T-helper 2 cell treated with Interferon-gamma antibody and Interleukin-4, amounts not matched to agents 5 μg/mL and 100 μg/mL, for 36 hours (primary cell): ENCODE data around the gene SLC8A1.
A peak's percentile ranks its signal among the peaks of the same experiment; 100 is the strongest.

Experiments
- DNase-seq: peaks from one replicate; pipeline ENCODE4 v3.0.0; 2021; ENCODE audit warnings: low spot score
- H3K27ac Mint-ChIP-seq: one replicate; pipeline ENCODE4 v1.8.0; 2021; ENCODE audit warnings: mild to moderate bottlenecking, mixed read lengths
- H3K27me3 Mint-ChIP-seq: one replicate; pipeline ENCODE4 v1.8.0; 2021; ENCODE audit warnings: low read depth, mixed read lengths
- H3K36me3 Mint-ChIP-seq: one replicate; pipeline ENCODE4 v1.8.0; 2021; ENCODE audit warnings: low read depth, mixed read lengths
- H3K4me1 Mint-ChIP-seq: one replicate; pipeline ENCODE4 v1.8.0; 2021; ENCODE audit warnings: low read depth, mixed read lengths
- H3K4me3 Mint-ChIP-seq: one replicate; pipeline ENCODE4 v1.8.0; 2022; ENCODE audit warnings: mild to moderate bottlenecking, moderate library complexity, mixed read lengths
- H3K9me3 Mint-ChIP-seq: one replicate; pipeline ENCODE4 v1.8.0; 2021; ENCODE audit warnings: mixed read lengths

SLC8A1 gene

GRCh38 chr2:40300391-40300790, 151.5 kb downstream of the SLC8A1 start:
- H3K4me1 Mint-ChIP-seq = no peaks in the 10 kb centered on the region
- H3K27ac Mint-ChIP-seq = no peak overlapping the region
- H3K27me3 Mint-ChIP-seq = no peaks in the 10 kb centered on the region
- no peak overlapping the region for H3K4me3 Mint-ChIP-seq
- H3K36me3 Mint-ChIP-seq = no peaks in the 10 kb centered on the region
- no peaks in the 10 kb centered on the region for H3K9me3 Mint-ChIP-seq
- DNase-seq = no peak

GRCh38 chr2:40299781-40300180, 152.1 kb downstream of the SLC8A1 start:
- no peak overlapping the region for H3K27ac Mint-ChIP-seq
- no peaks in the 10 kb centered on the region for H3K27me3 Mint-ChIP-seq
- no peaks in the 10 kb centered on the region for H3K4me1 Mint-ChIP-seq
- H3K4me3 Mint-ChIP-seq = no peak overlapping the region
- no peaks in the 10 kb centered on the region for H3K9me3 Mint-ChIP-seq
- DNase-seq = no peak
- H3K36me3 Mint-ChIP-seq = no peaks in the 10 kb centered on the region

GRCh38 chr2:40299173-40299572, 152.7 kb downstream of the SLC8A1 start:
- H3K9me3 Mint-ChIP-seq = no peaks in the 10 kb centered on the region

DNA sequence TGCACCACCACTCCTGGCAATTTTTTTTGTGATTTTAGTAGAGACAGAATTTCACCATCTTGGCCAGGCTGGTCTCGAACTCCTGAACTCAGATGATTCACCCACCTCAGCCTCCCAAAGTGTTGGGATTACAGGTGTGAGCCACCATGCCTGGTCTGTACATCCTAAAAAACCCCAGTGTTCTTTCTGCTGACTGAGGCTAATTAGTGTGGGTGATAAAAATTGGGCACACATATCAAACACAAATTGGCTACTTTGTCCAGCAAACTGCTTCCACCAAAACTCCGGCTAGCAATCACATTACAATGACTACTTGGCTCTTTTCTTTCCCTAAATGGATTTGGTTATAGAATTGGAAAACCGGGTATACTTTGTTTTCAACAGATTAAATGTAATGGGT, 153.9 kb downstream of the SLC8A1 start:
- Mint-ChIP-seq H3K27me3 (no peaks in the 10 kb centered on the region), H3K4me3 (no peak overlapping the region), H3K9me3 (no peaks in the 10 kb centered on the region), H3K36me3 (no peaks in the 10 kb centered on the region), H3K27ac (no peak overlapping the region), H3K4me1 (no peaks in the 10 kb centered on the region)
- no peak for DNase-seq

More at GRCh38 chr2:40299173-40299572, 152.7 kb downstream of the SLC8A1 start:
- H3K36me3 Mint-ChIP-seq = no peaks in the 10 kb centered on the region
- no peak overlapping the region for H3K27ac Mint-ChIP-seq
- H3K4me1 Mint-ChIP-seq = no peaks in the 10 kb centered on the region
- no peaks in the 10 kb centered on the region for H3K27me3 Mint-ChIP-seq
- no peak for DNase-seq
- no peak overlapping the region for H3K4me3 Mint-ChIP-seq

DNA sequence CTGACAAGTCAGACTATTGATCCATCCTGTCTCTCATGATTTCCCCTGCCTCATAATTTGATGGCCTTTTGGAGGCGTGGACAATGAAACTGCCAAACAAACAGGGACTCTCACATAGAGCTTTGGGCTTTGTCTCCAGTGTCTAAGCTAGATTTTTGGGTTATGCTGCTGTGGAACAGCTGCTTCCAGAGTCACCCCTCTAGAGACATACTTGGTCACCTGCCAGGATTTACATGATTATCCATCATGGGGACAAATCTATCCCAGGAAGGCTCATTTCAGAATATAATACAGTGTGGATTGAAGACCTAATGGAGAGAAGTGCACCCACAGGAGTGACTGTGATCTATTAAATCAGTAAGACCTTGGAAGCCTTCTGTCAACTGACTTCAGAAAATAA, 159.6 kb downstream of the SLC8A1 start:
- Mint-ChIP-seq H3K36me3 (no peaks in the 10 kb centered on the region), H3K27me3 (peaks cover 3% of the 10 kb centered on the region), H3K27ac (no peak overlapping the region), H3K4me1 (peaks cover 4% of the 10 kb centered on the region), H3K9me3 (no peaks in the 10 kb centered on the region), H3K4me3 (no peak overlapping the region)
- DNase-seq = no peak

DNA sequence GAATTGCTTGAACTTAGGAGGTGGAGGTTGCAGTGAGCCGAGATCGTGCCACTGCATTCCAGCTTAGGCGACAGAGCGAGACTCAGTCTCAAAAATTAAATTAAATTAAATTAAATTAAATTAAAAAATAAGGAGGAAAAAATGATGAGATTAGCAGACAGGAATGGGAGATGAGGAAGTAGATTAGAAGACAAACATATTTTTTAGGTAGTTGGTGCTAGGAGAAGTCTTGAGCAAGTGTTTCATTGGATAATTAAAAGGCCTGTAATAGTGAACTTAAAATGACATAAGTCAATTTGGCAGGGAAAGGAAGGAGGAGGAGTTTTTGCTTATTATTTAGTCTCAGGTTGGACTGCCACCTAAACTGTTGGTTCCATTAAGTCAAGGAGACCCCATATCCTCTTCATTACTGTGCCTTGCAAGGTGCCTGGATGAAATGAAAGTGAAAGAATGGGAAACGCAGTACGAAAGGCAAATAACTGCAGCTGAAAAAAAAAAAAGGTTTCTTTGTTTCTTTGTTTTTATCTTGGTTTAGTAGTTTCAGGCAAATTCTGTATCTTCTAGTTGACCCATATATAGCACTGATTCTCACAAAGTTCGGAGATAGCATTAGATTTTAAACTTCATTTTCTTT, 162.0 kb downstream of the SLC8A1 start:
- peaks cover 3% of the 10 kb centered on the region for H3K27me3 Mint-ChIP-seq
- no peaks in the 10 kb centered on the region for H3K9me3 Mint-ChIP-seq
- H3K4me3 Mint-ChIP-seq = peak overlapping the region; percentile 64
- no peak overlapping the region for H3K27ac Mint-ChIP-seq
- DNase-seq = no peak
- no peaks in the 10 kb centered on the region for H3K36me3 Mint-ChIP-seq
- H3K4me1 Mint-ChIP-seq = peaks cover 4% of the 10 kb centered on the region

DNA sequence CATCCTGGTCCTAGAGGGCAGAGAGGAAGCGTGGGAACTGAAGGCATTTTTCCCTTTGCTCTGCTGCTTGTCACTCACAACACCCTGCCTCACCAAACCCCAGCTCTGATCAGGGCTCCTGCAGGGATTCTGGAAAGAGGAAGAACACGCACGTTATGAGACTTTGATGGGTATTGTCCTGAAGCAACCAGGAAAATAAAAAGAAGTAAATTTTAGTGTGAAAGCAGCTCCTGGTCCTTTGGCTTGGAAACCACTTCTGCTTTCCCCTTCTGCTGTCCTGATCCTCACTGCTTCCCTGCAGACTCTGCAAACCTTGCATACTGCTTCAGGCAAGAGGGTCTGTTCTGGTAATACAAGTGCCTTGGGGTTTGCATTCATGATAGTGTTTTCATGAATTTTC, 164.1 kb downstream of the SLC8A1 start:
- Mint-ChIP-seq H3K36me3 (no peaks in the 10 kb centered on the region), H3K4me3 (no peak overlapping the region), H3K27ac (no peak overlapping the region), H3K27me3 (peaks cover 3% of the 10 kb centered on the region), H3K4me1 (peaks cover 4% of the 10 kb centered on the region), H3K9me3 (no peaks in the 10 kb centered on the region)
- DNase-seq = no peak

DNA sequence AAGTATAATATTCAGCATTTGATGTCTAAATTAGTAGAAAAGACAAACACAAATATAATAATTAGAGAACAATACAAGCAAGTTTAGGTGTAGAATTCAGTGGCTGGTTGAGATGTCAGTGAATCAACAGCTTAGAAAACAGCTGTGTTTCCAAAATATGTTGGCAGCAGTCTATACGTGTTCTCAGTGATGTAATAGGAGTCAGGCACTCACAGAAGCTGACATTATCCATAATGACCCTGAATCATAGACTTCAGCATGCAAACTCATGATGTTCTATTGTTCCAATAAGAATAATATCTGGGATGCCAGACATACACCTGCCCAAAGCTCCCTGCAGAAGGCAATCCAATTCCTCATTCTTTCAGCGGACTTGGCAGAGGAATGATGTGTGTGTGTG, 164.7 kb downstream of the SLC8A1 start:
- H3K4me3 Mint-ChIP-seq = no peak overlapping the region

GRCh38 chr2:40286721-40287120, 165.2 kb downstream of the SLC8A1 start:
- no peak overlapping the region for H3K4me3 Mint-ChIP-seq
- H3K36me3 Mint-ChIP-seq = no peaks in the 10 kb centered on the region
- H3K27ac Mint-ChIP-seq = no peak overlapping the region
- no peaks in the 10 kb centered on the region for H3K9me3 Mint-ChIP-seq
- H3K27me3 Mint-ChIP-seq = peaks cover under 1% of the 10 kb centered on the region
- DNase-seq = no peak
- H3K4me1 Mint-ChIP-seq = peaks cover 4% of the 10 kb centered on the region

More for the DNA sequence above, 164.7 kb downstream of the SLC8A1 start:
- Mint-ChIP-seq H3K27ac (no peak overlapping the region), H3K27me3 (peaks cover 3% of the 10 kb centered on the region), H3K36me3 (no peaks in the 10 kb centered on the region), H3K9me3 (no peaks in the 10 kb centered on the region), H3K4me1 (peaks cover 4% of the 10 kb centered on the region)
- no peak for DNase-seq

GRCh38 chr2:40285391-40285790, 166.5 kb downstream of the SLC8A1 start:
- H3K4me3 Mint-ChIP-seq = no peak overlapping the region
- H3K36me3 Mint-ChIP-seq = no peaks in the 10 kb centered on the region
- DNase-seq = no peak
- H3K27ac Mint-ChIP-seq = no peak overlapping the region
- peaks cover 4% of the 10 kb centered on the region for H3K4me1 Mint-ChIP-seq
- no peaks in the 10 kb centered on the region for H3K9me3 Mint-ChIP-seq
- no peaks in the 10 kb centered on the region for H3K27me3 Mint-ChIP-seq

- Mint-ChIP-seq H3K36me3 (no peaks in the 10 kb centered on the region), H3K4me1 (no peaks in the 10 kb centered on the region), H3K9me3 (no peaks in the 10 kb centered on the region), H3K27me3 (no peaks in the 10 kb centered on the region), H3K4me3 (no peak overlapping the region), H3K27ac (no peak overlapping the region)
- no peak for DNase-seq
Measured at GRCh38 chr2:40284797-40285196, 167.1 kb downstream of the SLC8A1 start.

DNA sequence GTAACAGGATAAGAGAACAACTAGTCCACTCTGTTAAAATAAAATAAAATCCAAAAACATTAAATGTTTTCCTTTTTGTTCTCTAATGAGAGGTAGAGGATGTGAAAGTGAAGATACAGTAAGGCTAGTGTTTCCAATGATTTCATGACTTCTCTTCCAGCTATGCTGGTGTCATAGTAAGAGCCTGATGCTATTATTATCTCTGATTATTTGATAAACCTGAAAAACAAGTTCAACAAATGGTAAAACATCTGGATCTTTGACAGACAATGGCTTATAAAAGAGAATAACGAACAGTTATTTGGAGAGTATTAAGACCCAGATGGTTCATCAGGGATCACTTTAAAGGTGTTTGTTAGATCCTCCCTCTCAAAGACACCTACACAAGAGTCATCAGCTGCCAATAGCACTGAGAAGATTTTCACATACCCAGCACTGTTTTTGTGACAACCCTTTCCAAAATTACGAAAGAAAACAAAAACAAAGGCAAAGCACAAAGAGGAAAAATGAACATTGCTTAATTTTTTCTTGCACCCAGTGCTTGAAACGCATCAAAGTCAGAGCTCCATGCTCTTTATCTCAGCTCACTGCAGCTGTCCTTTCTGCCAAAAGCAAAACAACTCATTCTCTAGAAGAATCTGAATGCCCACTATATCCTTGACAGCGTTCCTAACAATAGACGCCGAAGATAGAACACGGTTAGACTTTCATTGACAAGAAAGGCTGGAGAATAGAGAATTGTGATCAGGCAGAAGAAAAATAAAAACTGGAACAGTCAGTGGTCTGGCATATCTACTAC, 168.6 kb downstream of the SLC8A1 start:
- Mint-ChIP-seq H3K27me3 (no peaks in the 10 kb centered on the region), H3K36me3 (no peaks in the 10 kb centered on the region), H3K4me3 (no peak overlapping the region), H3K4me1 (no peaks in the 10 kb centered on the region), H3K27ac (no peak overlapping the region), H3K9me3 (no peaks in the 10 kb centered on the region)
- no peak for DNase-seq

GRCh38 chr2:40282428-40282827, 169.5 kb downstream of the SLC8A1 start:
- no peak for DNase-seq
- Mint-ChIP-seq H3K27ac (no peak overlapping the region), H3K27me3 (no peaks in the 10 kb centered on the region), H3K9me3 (no peaks in the 10 kb centered on the region), H3K4me3 (no peak overlapping the region), H3K36me3 (no peaks in the 10 kb centered on the region), H3K4me1 (no peaks in the 10 kb centered on the region)

- no peak for DNase-seq
- Mint-ChIP-seq H3K4me1 (no peaks in the 10 kb centered on the region), H3K27ac (no peak overlapping the region), H3K27me3 (no peaks in the 10 kb centered on the region), H3K4me3 (no peak overlapping the region), H3K36me3 (no peaks in the 10 kb centered on the region), H3K9me3 (no peaks in the 10 kb centered on the region)
Measured at GRCh38 chr2:40281021-40281940, 170.6 kb downstream of the SLC8A1 start.
